Mesenchymal stem cell (in vitro differentiated cells and primary cell): ENCODE data around the gene RPUSD4.

ENCODE experiments used
- DNase-seq: peaks from one replicate; pipeline ENCODE4 v3.0.0-alpha.2; 2013
- H2AFZ ChIP-seq: one replicate; pipeline ENCODE4 v1.6.1; 2013; ENCODE audit warnings: low read depth, mild to moderate bottlenecking, control low read depth, inconsistent platforms, low read length, moderate library complexity
- H2AK5ac ChIP-seq: 2 replicates; pipeline ENCODE4 v1.6.1; 2013; ENCODE audit warnings: low read length, moderate library complexity, mild to moderate bottlenecking, inconsistent platforms; ENCODE audit not compliant: severe bottlenecking
- H2BK120ac ChIP-seq: one replicate; pipeline ENCODE4 v1.6.1; 2013; ENCODE audit warnings: low read depth, mild to moderate bottlenecking, inconsistent platforms, low read length, moderate library complexity
- H2BK12ac ChIP-seq, 2 experiments: one replicate each; pipeline ENCODE4 v1.6.1; 2013; ENCODE audit warnings: inconsistent platforms in 2 of 2, low read length in 2 of 2, mild to moderate bottlenecking in 2 of 2, moderate library complexity in 2 of 2, control low read depth in 1 of 2
- H2BK15ac ChIP-seq: one replicate; pipeline ENCODE4 v1.6.1; 2013; ENCODE audit warnings: mild to moderate bottlenecking, low read depth, inconsistent platforms; ENCODE audit not compliant: poor library complexity, severe bottlenecking
- H2BK5ac ChIP-seq: 2 replicates; pipeline ENCODE4 v1.6.1; 2013; ENCODE audit warnings: low read depth, mild to moderate bottlenecking, low read length, control low read depth, inconsistent platforms; ENCODE audit not compliant: poor library complexity, severe bottlenecking
- H3K14ac ChIP-seq, 2 experiments: one replicate each; pipeline ENCODE4 v1.6.1; 2013; ENCODE audit warnings: inconsistent platforms in 2 of 2, low read length in 2 of 2, control low read depth in 1 of 2, mild to moderate bottlenecking in 1 of 2, moderate library complexity in 1 of 2
- H3K18ac ChIP-seq, 2 experiments: one replicate each; pipeline ENCODE4 v1.6.1; 2013; ENCODE audit warnings: inconsistent platforms in 2 of 2, low read length in 2 of 2, control low read depth in 1 of 2, low read depth in 1 of 2, mild to moderate bottlenecking in 1 of 2
- H3K23ac ChIP-seq, 2 experiments: one replicate each; pipeline ENCODE4 v1.6.1; 2013; ENCODE audit warnings: inconsistent platforms in 2 of 2, low read length in 2 of 2, mild to moderate bottlenecking in 2 of 2, moderate library complexity in 2 of 2, control low read depth in 1 of 2
- H3K27ac ChIP-seq: 2 replicates; pipeline ENCODE4 v1.5.1; 2013; ENCODE audit warnings: mild to moderate bottlenecking, moderate library complexity, low read length, control low read depth, inconsistent platforms; ENCODE audit not compliant: poor library complexity, severe bottlenecking
- H3K27me3 ChIP-seq, 2 experiments: 2 replicates each; pipeline versions ENCODE4 v1.6.1 to v1.7.0; 2013; ENCODE audit warnings: low read length in 2 of 2, mild to moderate bottlenecking in 2 of 2, moderate library complexity in 2 of 2, control low read depth in 1 of 2, inconsistent platforms in 1 of 2; ENCODE audit not compliant: control insufficient read depth in 1 of 2, insufficient read depth in 1 of 2
- H3K36me3 ChIP-seq, 2 experiments: 2 replicates each; pipeline versions ENCODE4 v1.6.1 to v1.7.0; 2013; ENCODE audit warnings: low read length in 2 of 2, control low read depth in 1 of 2, inconsistent platforms in 1 of 2, low read depth in 1 of 2, mild to moderate bottlenecking in 1 of 2; ENCODE audit not compliant: insufficient read depth in 2 of 2, control insufficient read depth in 1 of 2
- H3K4ac ChIP-seq, 2 experiments: one replicate each; pipeline ENCODE4 v1.6.1; 2013; ENCODE audit warnings: inconsistent platforms in 2 of 2, low read length in 2 of 2, mild to moderate bottlenecking in 2 of 2, moderate library complexity in 2 of 2, control low read depth in 1 of 2, low read depth in 1 of 2
- H3K4me1 ChIP-seq: 2 replicates; pipeline ENCODE4 v1.6.1; 2013; ENCODE audit warnings: low read depth, low read length, control low read depth; ENCODE audit not compliant: control insufficient read depth, insufficient read depth
- H3K4me2 ChIP-seq: 2 replicates; pipeline ENCODE4 v1.6.1; 2013; ENCODE audit warnings: low read length, mild to moderate bottlenecking, inconsistent platforms; ENCODE audit not compliant: poor library complexity, severe bottlenecking
- H3K4me3 ChIP-seq, 2 experiments: 2 replicates each; pipeline versions ENCODE4 v1.5.1 to v1.7.0; 2013; ENCODE audit warnings: low read length in 2 of 2, mild to moderate bottlenecking in 2 of 2, control low read depth in 1 of 2, low read depth in 1 of 2; ENCODE audit not compliant: insufficient read depth in 1 of 2
- H3K79me1 ChIP-seq: replicated peaks from 2 replicates; pipeline ENCODE4 v1.6.1; 2013; ENCODE audit warnings: mild to moderate bottlenecking, control low read depth, low read length, inconsistent platforms; ENCODE audit not compliant: poor library complexity, severe bottlenecking
- H3K9ac ChIP-seq: 2 replicates; pipeline ENCODE4 v1.7.0; 2013; ENCODE audit warnings: mild to moderate bottlenecking, low read length, moderate library complexity
- H3K9me3 ChIP-seq: 2 replicates; pipeline ENCODE4 v1.7.0; 2013; ENCODE audit warnings: mild to moderate bottlenecking, low read length; ENCODE audit not compliant: control insufficient read depth
- H4K8ac ChIP-seq: one replicate; pipeline ENCODE4 v1.6.1; 2013; ENCODE audit warnings: inconsistent platforms, mild to moderate bottlenecking, low read length, moderate library complexity
- H4K91ac ChIP-seq: one replicate; pipeline ENCODE4 v1.6.1; 2013; ENCODE audit warnings: mild to moderate bottlenecking, low read length, inconsistent platforms
- WGBS: methylation state at CpG from one replicate; pipeline ENCODE4 v1.1.7; 2013; ENCODE audit warnings: mixed read lengths; 5-methylcytosine and 5-hydroxymethylcytosine counted together

RPUSD4 gene

DNA sequence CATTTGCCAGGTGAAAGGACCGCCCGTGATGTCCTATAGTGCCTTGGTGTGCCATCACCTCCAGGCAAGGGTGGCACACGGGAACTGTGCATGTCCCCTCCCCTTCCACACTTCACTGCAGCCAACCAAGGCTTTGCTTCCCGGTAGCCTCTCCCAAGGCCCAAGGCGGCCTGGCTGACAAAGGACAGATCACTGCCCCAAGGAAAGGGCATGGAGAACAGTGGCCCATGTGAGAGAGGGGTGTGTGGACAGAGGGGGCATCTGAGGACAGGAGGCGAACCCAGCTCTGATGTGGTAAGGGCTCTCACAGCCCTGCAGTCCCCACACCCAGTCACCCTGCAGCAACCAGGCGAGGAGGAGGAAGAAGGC is 50.4 kb downstream of the RPUSD4 start:
- 85% methylated on average over 6 of the region's 7 CpGs for WGBS
- no peak overlapping the region for H3K4me2 ChIP-seq
- no peaks in the 10 kb centered on the region for H3K79me1 ChIP-seq
- no peak overlapping the region for H3K27ac ChIP-seq
- no peak overlapping the region for H4K91ac ChIP-seq
- no peak overlapping the region for H2AFZ ChIP-seq
- no peak overlapping the region for H3K4ac ChIP-seq
- H3K14ac ChIP-seq: peak overlapping the region in 1 of 2 experiments; percentile 61
- H3K4me3 ChIP-seq: no peak overlapping the region
- H3K9me3 ChIP-seq: no peaks in the 10 kb centered on the region
- no peak for DNase-seq
- no peak overlapping the region for H4K8ac ChIP-seq
- H2BK15ac ChIP-seq: no peak overlapping the region
- no peak overlapping the region for H3K23ac ChIP-seq
- peaks cover 0 to 25% of the 10 kb centered on the region in 2 experiments for H3K27me3 ChIP-seq
- H3K4me1 ChIP-seq: peaks cover 16% of the 10 kb centered on the region
- no peak overlapping the region for H2BK5ac ChIP-seq
- H3K9ac ChIP-seq: no peak overlapping the region
- peak overlapping the region in 1 of 2 experiments; percentile 1 for H3K18ac ChIP-seq
- H2BK12ac ChIP-seq: peak overlapping the region in 1 of 2 experiments; percentile 10
- H2AK5ac ChIP-seq: no peak overlapping the region
- H2BK120ac ChIP-seq: no peak overlapping the region
- H3K36me3 ChIP-seq: no peaks in the 10 kb centered on the region

DNA sequence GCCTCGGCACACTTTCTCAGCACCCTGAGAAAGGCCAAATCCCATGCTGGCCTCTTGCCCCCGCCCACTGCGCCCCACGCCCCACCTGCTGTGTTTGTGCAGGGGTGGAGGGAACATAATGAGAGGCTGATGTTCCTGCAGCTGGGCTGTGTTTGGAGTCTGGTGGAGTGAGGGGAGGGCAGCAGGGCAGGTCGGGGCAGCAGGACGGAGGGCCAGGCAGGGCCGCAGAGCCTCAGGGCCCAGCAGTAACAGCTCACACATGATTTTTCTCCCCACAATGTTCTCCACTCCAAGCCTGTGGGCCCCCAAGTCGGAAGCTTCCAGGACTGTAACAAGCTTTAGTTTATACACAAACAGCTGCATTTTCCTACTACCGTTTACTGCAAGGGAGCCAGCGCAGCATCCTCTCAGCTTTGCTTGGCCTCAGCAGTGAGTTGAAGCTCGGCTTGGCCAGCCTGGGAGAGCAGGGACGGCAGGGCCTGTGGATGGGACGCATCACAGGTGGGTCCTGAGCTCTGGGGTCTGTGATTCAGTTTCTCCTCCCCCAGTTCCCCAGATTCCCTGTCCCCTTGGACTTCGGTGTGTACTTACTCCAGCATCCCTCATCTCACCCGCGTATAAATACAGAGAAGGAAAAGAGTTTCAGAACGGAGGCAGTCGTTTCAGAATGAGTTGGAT is 51.0 kb downstream of the RPUSD4 start:
- Histone ChIP-seq H2BK12ac (no peak overlapping the region), H3K23ac (no peak overlapping the region), H3K14ac (no peak overlapping the region), H2BK15ac (no peak overlapping the region), H3K79me1 (no peaks in the 10 kb centered on the region), H2BK5ac (no peak overlapping the region), H2BK120ac (no peak overlapping the region), H3K36me3 (no peaks in the 10 kb centered on the region), H2AK5ac (no peak overlapping the region), H3K18ac (no peak overlapping the region), H2AFZ (no peak overlapping the region), H3K27ac (no peak overlapping the region), H3K27me3 (peaks cover 0 to 28% of the 10 kb centered on the region in 2 experiments), H3K4me1 (peaks cover 16% of the 10 kb centered on the region), H3K9me3 (no peaks in the 10 kb centered on the region), H4K91ac (no peak overlapping the region), H3K4me3 (no peak overlapping the region), H3K4ac (no peak overlapping the region), H4K8ac (no peak overlapping the region), H3K9ac (no peak overlapping the region), H3K4me2 (no peak overlapping the region)
- no peak for DNase-seq
- whole genome bisulfite sequencing: 84% methylated on average over 14 of the region's 18 CpGs

GRCh38 chr11:126159719-126160344 is 51.6 kb downstream of the RPUSD4 start:
- Histone ChIP-seq H3K27ac (no peak overlapping the region), H4K8ac (no peak overlapping the region), H4K91ac (no peak overlapping the region), H2BK15ac (peak overlapping the region; percentile 12), H2BK12ac (no peak overlapping the region), H3K4ac (no peak overlapping the region), H3K23ac (no peak overlapping the region), H3K4me3 (no peak overlapping the region), H3K9ac (no peak overlapping the region), H3K18ac (peak overlapping the region in 1 of 2 experiments; percentile 48), H2BK120ac (no peak overlapping the region), H3K36me3 (no peaks in the 10 kb centered on the region), H3K14ac (no peak overlapping the region), H2AK5ac (no peak overlapping the region), H2AFZ (no peak overlapping the region), H3K27me3 (peaks cover 0 to 33% of the 10 kb centered on the region in 2 experiments), H3K9me3 (no peaks in the 10 kb centered on the region), H3K79me1 (no peaks in the 10 kb centered on the region), H2BK5ac (no peak overlapping the region), H3K4me2 (no peak overlapping the region), H3K4me1 (peaks cover 16% of the 10 kb centered on the region)
- DNase-seq: no peak
- WGBS: 52% methylated on average over 17 of the region's 19 CpGs

DNA sequence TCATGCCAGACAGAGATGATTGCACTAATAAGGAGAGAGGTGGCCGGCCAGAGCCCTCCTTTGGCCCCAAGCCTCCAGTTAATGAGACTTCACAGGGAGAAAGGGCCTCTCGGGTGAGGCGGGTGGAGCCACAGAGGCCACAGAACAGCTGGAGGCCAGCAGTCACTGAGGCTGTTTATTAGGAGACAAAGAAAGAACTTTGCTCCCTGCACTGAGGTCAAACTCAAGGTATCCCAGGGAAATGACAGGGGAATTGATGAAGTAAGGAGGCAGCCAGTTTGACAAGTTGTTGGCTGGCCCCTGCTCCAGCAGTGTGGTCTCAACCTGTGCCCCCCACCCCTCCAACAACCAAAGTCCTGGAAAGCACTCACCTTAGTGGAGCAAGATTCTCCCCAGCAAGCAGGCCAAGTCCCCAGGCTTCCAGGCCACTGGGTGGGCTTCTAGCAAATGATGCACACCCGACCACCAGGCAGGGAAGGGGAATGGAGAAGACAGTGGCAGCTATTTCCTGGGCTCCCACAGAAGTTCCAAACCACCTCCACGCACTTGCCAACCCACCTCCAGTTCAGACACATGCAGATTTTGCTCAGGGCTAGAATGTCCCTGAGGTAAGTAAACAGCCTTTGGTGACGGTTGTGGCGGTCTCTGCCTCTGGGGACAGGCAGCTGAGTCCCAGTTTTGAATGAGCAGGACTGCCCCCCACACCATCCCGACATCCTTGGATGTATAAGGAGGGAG is 53.2 kb downstream of the RPUSD4 start:
- no peaks in the 10 kb centered on the region for H3K9me3 ChIP-seq
- no peak overlapping the region for H3K18ac ChIP-seq
- no peak overlapping the region for H3K27ac ChIP-seq
- H2BK15ac ChIP-seq: peak overlapping the region; percentile 64
- H2BK120ac ChIP-seq: no peak overlapping the region
- H3K14ac ChIP-seq: no peak overlapping the region
- 68% methylated on average over 8 of the region's 8 CpGs for WGBS
- H2BK5ac ChIP-seq: no peak overlapping the region
- H2AFZ ChIP-seq: no peak overlapping the region
- H3K4ac ChIP-seq: no peak overlapping the region
- H3K4me3 ChIP-seq: no peak overlapping the region
- H3K9ac ChIP-seq: peak overlapping the region; percentile 11
- peaks cover 0 to 43% of the 10 kb centered on the region in 2 experiments for H3K27me3 ChIP-seq
- no peak overlapping the region for H3K23ac ChIP-seq
- no peak overlapping the region for H4K91ac ChIP-seq
- no peak for DNase-seq
- no peak overlapping the region for H2AK5ac ChIP-seq
- H2BK12ac ChIP-seq: no peak overlapping the region
- no peaks in the 10 kb centered on the region for H3K36me3 ChIP-seq
- H4K8ac ChIP-seq: no peak overlapping the region
- H3K4me1 ChIP-seq: peaks cover 20% of the 10 kb centered on the region
- no peak overlapping the region for H3K4me2 ChIP-seq
- H3K79me1 ChIP-seq: no peaks in the 10 kb centered on the region
